ENCODE measurements around the gene TLE5.

GRCh38 chr19:3064011-3064330 lies 1.7 kb upstream of the TLE5 start:
- TF ChIP-seq CTCF (IDR thresholded peaks at IDR 0.05; ENCODE audit: poor library complexity, severe bottlenecking) (no peak), EZH2 (IDR thresholded peaks at IDR 0.05; ENCODE audit: borderline replicate concordance, insufficient read depth, low read length, poor library complexity, severe bottlenecking) (no peak), POLR2AphosphoS5 (IDR thresholded peaks at IDR 0.05) (no peak), TAF1 (IDR thresholded peaks at IDR 0.05; ENCODE audit: low read depth) (no peak), EP300 (conservative IDR thresholded peaks at IDR 0.05; ENCODE audit: poor library complexity, severe bottlenecking) (no peak), RAD21 (conservative IDR thresholded peaks at IDR 0.05) (no peak), SMC3 (conservative IDR thresholded peaks at IDR 0.05; ENCODE audit: poor library complexity) (no peak)
